HG02938 (cell line): ENCODE results near the gene CKMT1B.
"Not testable (repeated sequence)": the region's sequence is repeated elsewhere in the genome, so short reads cannot be mapped to it uniquely, and the experiment has no call there.

Experiments
- ATAC-seq: cut with Tn5 transposase; IDR thresholded peaks from one replicate; pipeline ENCODE4 v1.9.1; 2021; ENCODE audit warnings: mild to moderate bottlenecking, moderate library complexity; ENCODE audit not compliant: unreplicated experiment

The CKMT1B gene

GRCh38 chr15:43626937-43627336, 33.1 kb downstream of the CKMT1B start:
- not testable (repeated sequence) for ATAC-seq

- not testable (repeated sequence) for ATAC-seq
Observed at GRCh38 chr15:43638464-43639204, 44.8 kb downstream of the CKMT1B start.
